ENCODE data around the gene FAM174C.

DNA sequence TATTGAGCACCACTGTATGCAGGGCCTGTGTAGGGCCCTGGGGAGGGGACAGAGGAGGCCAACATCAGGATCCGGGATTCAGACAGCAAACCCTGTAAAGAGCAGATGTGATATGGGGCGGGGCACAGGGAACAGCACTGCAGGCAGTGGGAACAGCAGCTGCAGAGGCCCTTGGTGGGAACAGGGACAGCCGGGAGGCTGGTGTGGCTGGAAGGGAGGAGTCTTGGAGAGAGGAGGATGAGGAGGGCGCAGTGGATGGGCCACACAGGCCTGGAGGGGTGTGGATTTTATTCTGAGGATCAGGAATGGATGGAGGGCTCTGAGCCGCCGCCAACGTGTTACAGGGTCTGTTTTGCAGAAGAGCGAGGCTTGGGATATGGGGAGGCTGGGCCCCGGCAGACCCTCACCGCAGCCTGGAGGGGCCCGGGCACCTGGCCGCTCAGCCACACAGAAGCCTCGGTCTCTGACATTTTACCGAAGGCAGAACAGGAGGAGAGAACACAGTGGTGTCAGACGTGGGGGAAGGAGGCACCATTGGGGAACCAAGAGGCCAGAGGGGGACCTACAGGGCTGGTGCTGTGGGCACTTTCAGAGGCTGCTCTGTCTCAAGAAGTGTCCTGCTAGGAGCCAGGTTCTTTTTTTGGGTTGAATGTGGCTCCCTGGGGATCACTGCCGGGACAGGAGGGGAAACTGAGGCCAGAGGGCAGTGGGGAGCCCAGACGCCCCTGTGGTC is 17.3 kb downstream of the FAM174C start:
- TF ChIP-seq, protein P1, sequence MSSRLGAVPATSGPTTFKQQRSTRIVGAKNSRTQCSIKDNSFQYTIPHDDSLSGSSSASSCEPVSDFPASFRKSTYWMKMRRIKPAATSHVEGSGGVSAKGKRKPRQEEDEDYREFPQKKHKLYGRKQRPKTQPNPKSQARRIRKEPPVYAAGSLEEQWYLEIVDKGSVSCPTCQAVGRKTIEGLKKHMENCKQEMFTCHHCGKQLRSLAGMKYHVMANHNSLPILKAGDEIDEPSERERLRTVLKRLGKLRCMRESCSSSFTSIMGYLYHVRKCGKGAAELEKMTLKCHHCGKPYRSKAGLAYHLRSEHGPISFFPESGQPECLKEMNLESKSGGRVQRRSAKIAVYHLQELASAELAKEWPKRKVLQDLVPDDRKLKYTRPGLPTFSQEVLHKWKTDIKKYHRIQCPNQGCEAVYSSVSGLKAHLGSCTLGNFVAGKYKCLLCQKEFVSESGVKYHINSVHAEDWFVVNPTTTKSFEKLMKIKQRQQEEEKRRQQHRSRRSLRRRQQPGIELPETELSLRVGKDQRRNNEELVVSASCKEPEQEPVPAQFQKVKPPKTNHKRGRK (CRISPR knock-in tag; IDR thresholded peaks at IDR 0.05; ENCODE audit: borderline replicate concordance) = no peak
- TF ChIP-seq, protein P2, sequence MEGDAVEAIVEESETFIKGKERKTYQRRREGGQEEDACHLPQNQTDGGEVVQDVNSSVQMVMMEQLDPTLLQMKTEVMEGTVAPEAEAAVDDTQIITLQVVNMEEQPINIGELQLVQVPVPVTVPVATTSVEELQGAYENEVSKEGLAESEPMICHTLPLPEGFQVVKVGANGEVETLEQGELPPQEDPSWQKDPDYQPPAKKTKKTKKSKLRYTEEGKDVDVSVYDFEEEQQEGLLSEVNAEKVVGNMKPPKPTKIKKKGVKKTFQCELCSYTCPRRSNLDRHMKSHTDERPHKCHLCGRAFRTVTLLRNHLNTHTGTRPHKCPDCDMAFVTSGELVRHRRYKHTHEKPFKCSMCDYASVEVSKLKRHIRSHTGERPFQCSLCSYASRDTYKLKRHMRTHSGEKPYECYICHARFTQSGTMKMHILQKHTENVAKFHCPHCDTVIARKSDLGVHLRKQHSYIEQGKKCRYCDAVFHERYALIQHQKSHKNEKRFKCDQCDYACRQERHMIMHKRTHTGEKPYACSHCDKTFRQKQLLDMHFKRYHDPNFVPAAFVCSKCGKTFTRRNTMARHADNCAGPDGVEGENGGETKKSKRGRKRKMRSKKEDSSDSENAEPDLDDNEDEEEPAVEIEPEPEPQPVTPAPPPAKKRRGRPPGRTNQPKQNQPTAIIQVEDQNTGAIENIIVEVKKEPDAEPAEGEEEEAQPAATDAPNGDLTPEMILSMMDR (IDR thresholded peaks at IDR 0.05) = no peak
- TF ChIP-seq, protein P3, sequence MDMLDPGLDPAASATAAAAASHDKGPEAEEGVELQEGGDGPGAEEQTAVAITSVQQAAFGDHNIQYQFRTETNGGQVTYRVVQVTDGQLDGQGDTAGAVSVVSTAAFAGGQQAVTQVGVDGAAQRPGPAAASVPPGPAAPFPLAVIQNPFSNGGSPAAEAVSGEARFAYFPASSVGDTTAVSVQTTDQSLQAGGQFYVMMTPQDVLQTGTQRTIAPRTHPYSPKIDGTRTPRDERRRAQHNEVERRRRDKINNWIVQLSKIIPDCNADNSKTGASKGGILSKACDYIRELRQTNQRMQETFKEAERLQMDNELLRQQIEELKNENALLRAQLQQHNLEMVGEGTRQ (CRISPR knock-in tag; IDR thresholded peaks at IDR 0.05) = no peak
- TF ChIP-seq ZNF121 (CRISPR knock-in tag; IDR thresholded peaks at IDR 0.05) = no peak
- no peak for TF ChIP-seq SMAD4 (CRISPR knock-in tag; IDR thresholded peaks at IDR 0.05)
- TF ChIP-seq SP1 (CRISPR knock-in tag; conservative IDR thresholded peaks at IDR 0.05) = no peak
- TF ChIP-seq ESRRA (CRISPR knock-in tag; IDR thresholded peaks at IDR 0.05; ENCODE audit: borderline replicate concordance) = no peak

Data from WTC11 (cell line).